ENCODE data around the gene SYNE1. TPM values are rescaled to one million over a fixed set of nuclear protein-coding genes. Genes with fewer than 3 reads are reported as not detected.
"Not testable (repeated sequence)": the region's sequence is repeated elsewhere in the genome, so short reads cannot be mapped to it uniquely, and the experiment has no call there.

Gene SYNE1
- polyA plus RNA-seq (2012; ENCODE audit: insufficient read depth, insufficient read length), result 21.2 TPM

GRCh38 chr6:152637296-152638047, at the start of gene SYNE1:
Gene SYNE1, minus strand, starts transcription at chr6:152637362. Its CDS starts 9,031 bp downstream, at chr6:152628331.
- H3K4me3 ChIP-seq (ENCODE audit: low read length), result no peak within 1 kb of the TSS
- no peak for DNase-seq (ENCODE audit: low read depth, low spot score)

GRCh38 chr6:152685819-152686218, 48.7 kb upstream of the SYNE1 start:
- H3K4me3 ChIP-seq (ENCODE audit: low read length), result no peak overlapping the region
- DNase-seq (ENCODE audit: low read depth, low spot score), result no peak

GRCh38 chr6:152682935-152683334, 45.8 kb upstream of the SYNE1 start:
- H3K4me3 ChIP-seq (ENCODE audit: low read length), result not testable (repeated sequence)

GRCh38 chr6:152682141-152682540, 45.0 kb upstream of the SYNE1 start:
- no peak overlapping the region for H3K4me3 ChIP-seq (ENCODE audit: low read length)
- DNase-seq (ENCODE audit: low read depth, low spot score), result no peak

More at GRCh38 chr6:152682935-152683334, 45.8 kb upstream of the SYNE1 start:
- not testable (repeated sequence) for DNase-seq (ENCODE audit: low read depth, low spot score)

- no peak for DNase-seq (ENCODE audit: low read depth, low spot score)
- no peak overlapping the region for H3K4me3 ChIP-seq (ENCODE audit: low read length)
These were observed 43.8 kb upstream of the SYNE1 start for GRCh38 chr6:152680879-152681517.

GRCh38 chr6:152680151-152680550, 43.0 kb upstream of the SYNE1 start:
- H3K4me3 ChIP-seq (ENCODE audit: low read length), result no peak overlapping the region
- DNase-seq (ENCODE audit: low read depth, low spot score), result no peak

GRCh38 chr6:152673236-152673635, 36.1 kb upstream of the SYNE1 start:
- DNase-seq (ENCODE audit: low read depth, low spot score), result no peak

GRCh38 chr6:152671171-152671570, 34.0 kb upstream of the SYNE1 start:
- DNase-seq (ENCODE audit: low read depth, low spot score), result no peak
- H3K4me3 ChIP-seq (ENCODE audit: low read length), result no peak overlapping the region

More at GRCh38 chr6:152673236-152673635, 36.1 kb upstream of the SYNE1 start:
- no peak overlapping the region for H3K4me3 ChIP-seq (ENCODE audit: low read length)

- DNase-seq (ENCODE audit: low read depth, low spot score), result peak; percentile 10
- H3K4me3 ChIP-seq (ENCODE audit: low read length), result no peak overlapping the region
These were observed 32.7 kb upstream of the SYNE1 start for GRCh38 chr6:152669895-152670294.

GRCh38 chr6:152661776-152662175, 24.6 kb upstream of the SYNE1 start:
- no peak for DNase-seq (ENCODE audit: low read depth, low spot score)
- H3K4me3 ChIP-seq (ENCODE audit: low read length), result no peak overlapping the region

- no peak for DNase-seq (ENCODE audit: low read depth, low spot score)
- no peak overlapping the region for H3K4me3 ChIP-seq (ENCODE audit: low read length)
These were observed 14.8 kb upstream of the SYNE1 start for GRCh38 chr6:152651986-152652385.

GRCh38 chr6:152648105-152648504, 10.9 kb upstream of the SYNE1 start:
- DNase-seq (ENCODE audit: low read depth, low spot score), result no peak
- no peak overlapping the region for H3K4me3 ChIP-seq (ENCODE audit: low read length)

GRCh38 chr6:152646732-152647131, 9.6 kb upstream of the SYNE1 start:
- not testable (repeated sequence) for DNase-seq (ENCODE audit: low read depth, low spot score); H3K4me3 ChIP-seq (ENCODE audit: low read length)

- H3K4me3 ChIP-seq (ENCODE audit: low read length), result no peak overlapping the region
- DNase-seq (ENCODE audit: low read depth, low spot score), result peak; percentile 35
These were observed 5.6 kb upstream of the SYNE1 start for GRCh38 chr6:152642578-152643375.

GRCh38 chr6:152636609-152637295, 410 bp downstream of the SYNE1 start:
- DNase-seq (ENCODE audit: low read depth, low spot score), result no peak
- H3K4me3 ChIP-seq (ENCODE audit: low read length), result no peak overlapping the region

GRCh38 chr6:152636021-152636608, 1.0 kb downstream of the SYNE1 start:
- DNase-seq (ENCODE audit: low read depth, low spot score), result no peak

GRCh38 chr6:152634773-152635172, 2.4 kb downstream of the SYNE1 start:
- no peak for DNase-seq (ENCODE audit: low read depth, low spot score)
- H3K4me3 ChIP-seq (ENCODE audit: low read length), result no peak overlapping the region

More at GRCh38 chr6:152636021-152636608, 1.0 kb downstream of the SYNE1 start:
- H3K4me3 ChIP-seq (ENCODE audit: low read length), result no peak overlapping the region

GRCh38 chr6:152632121-152632782, 4.9 kb downstream of the SYNE1 start:
- DNase-seq (ENCODE audit: low read depth, low spot score), result no peak
- H3K4me3 ChIP-seq (ENCODE audit: low read length), result no peak overlapping the region

Measured in Jurkat, Clone E6-1 (cell line).